Spinal cord (tissue), 10 donors: ENCODE data around the gene NHP2. TPM values are rescaled to one million over a fixed set of nuclear protein-coding genes. Genes with fewer than 3 reads are reported as not detected.

ENCODE experiments used
- DNase-seq, 6 donors: peaks; one replicate each; pipeline versions ENCODE4 v3.0.0 to v3.0.0-alpha.2; 2013 to 2015; ENCODE audit warnings: low spot score in 6 of 6, low read depth in 4 of 6
- H3K27ac ChIP-seq: one replicate; pipeline ENCODE4 v1.5.1; 2013; ENCODE audit warnings: low read depth, low read length, control low read depth
- H3K27me3 ChIP-seq: one replicate; pipeline ENCODE4 v1.6.1; 2013; ENCODE audit warnings: low read length; ENCODE audit not compliant: control insufficient read depth, insufficient read depth
- H3K36me3 ChIP-seq: one replicate; pipeline ENCODE4 v1.6.1; 2013; ENCODE audit warnings: low read length; ENCODE audit not compliant: control insufficient read depth, insufficient read depth
- H3K4me1 ChIP-seq: one replicate; pipeline ENCODE4 v1.6.1; 2013; ENCODE audit warnings: low read length; ENCODE audit not compliant: control insufficient read depth, insufficient read depth
- H3K4me3 ChIP-seq: one replicate; pipeline ENCODE4 v1.5.1; 2013; ENCODE audit warnings: low read depth, low read length, control low read depth
- H3K9me3 ChIP-seq: one replicate; pipeline ENCODE4 v1.6.1; 2013; ENCODE audit warnings: low read length; ENCODE audit not compliant: control insufficient read depth, insufficient read depth
- WGBS: methylation state at CpG from one replicate; pipeline ENCODE4 v1.1.5; 2013; ENCODE audit warnings: missing lambda C conversion rate; ENCODE audit not compliant: insufficient coverage; 5-methylcytosine and 5-hydroxymethylcytosine counted together
- polyA plus RNA-seq, 2 donors: library from polyadenylated mRNA; unstranded; fragments of 120-200 nt; gene quantifications; one replicate each; pipeline ENCODE4 v1.2.1, GENCODE V29; 2013; ENCODE audit not compliant: insufficient read length in 2 of 2
- total RNA-seq, 2 donors: library from RNA; depleted of rRNA in 1 of 2; stranded (reverse); fragments of 120-200 nt in 1 of 2; fragments of >200 nt in 1 of 2; gene quantifications; one replicate each; pipeline versions ENCODE4 v1.2.3 to v1.2.4, GENCODE V29; 2013 to 2014
- donor health status: healthy.

The NHP2 gene
- total and polyA plus RNA-seq, 4 donors = 58.5 to 155 (median 134) TPM

GRCh38 chr5:178196281-178196812 lies 42.7 kb upstream of the NHP2 start:
- no peak overlapping the region for H3K27ac ChIP-seq
- H3K36me3 ChIP-seq = no peaks in the 10 kb centered on the region
- H3K4me1 ChIP-seq = peaks cover 6% of the 10 kb centered on the region
- peak in 1 of 6 donors; percentile 56 for DNase-seq
- H3K27me3 ChIP-seq = no peaks in the 10 kb centered on the region
- WGBS = 44% methylated on average over 5 of the region's 7 CpGs
- no peak overlapping the region for H3K4me3 ChIP-seq
- H3K9me3 ChIP-seq = peaks cover 1% of the 10 kb centered on the region

- no peak overlapping the region for H3K27ac ChIP-seq
- no peak overlapping the region for H3K4me3 ChIP-seq
- no peaks in the 10 kb centered on the region for H3K4me1 ChIP-seq
- H3K36me3 ChIP-seq = no peaks in the 10 kb centered on the region
- no peaks in the 10 kb centered on the region for H3K27me3 ChIP-seq
- peaks cover 1% of the 10 kb centered on the region for H3K9me3 ChIP-seq
- 61% methylated on average over 7 of the region's 7 CpGs for WGBS
- no peak for DNase-seq
Observed at GRCh38 chr5:178194026-178194425, 40.3 kb upstream of the NHP2 start.

DNA sequence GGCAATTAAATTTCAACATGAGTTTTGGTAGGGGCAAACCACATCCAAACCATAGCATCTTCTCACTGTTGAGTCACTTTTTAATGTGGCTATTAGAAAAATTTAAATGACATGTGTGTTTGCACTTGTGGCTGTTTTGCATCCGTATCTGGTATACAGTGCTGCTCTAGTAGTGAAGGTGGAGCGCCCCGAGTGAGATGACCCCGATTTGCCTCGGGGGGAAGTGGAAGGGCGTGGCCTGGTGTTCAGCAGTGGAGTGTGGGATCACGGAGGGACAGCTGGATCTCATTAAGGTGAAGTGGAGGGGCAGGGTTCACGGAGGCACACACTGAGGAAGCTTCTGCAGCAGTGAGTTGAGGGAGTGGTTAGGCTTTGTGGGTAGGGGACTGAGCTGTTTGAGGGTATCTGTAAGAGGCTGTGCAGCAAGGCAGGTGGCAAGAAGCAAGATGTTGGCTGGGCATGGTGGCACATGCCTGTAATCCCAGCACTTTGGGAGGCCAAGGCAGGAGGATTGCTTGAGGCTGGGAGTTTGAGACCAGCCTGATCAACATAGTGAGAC lies 39.6 kb upstream of the NHP2 start:
- DNase-seq = no peak
- WGBS = 84% methylated on average over 8 of the region's 8 CpGs
- no peaks in the 10 kb centered on the region for H3K36me3 ChIP-seq

GRCh38 chr5:178192787-178193186 lies 39.1 kb upstream of the NHP2 start:
- 94% methylated on average over 6 of the region's 7 CpGs for WGBS
- Histone ChIP-seq H3K27me3 (no peaks in the 10 kb centered on the region), H3K9me3 (peaks cover 1% of the 10 kb centered on the region), H3K4me3 (no peak overlapping the region), H3K4me1 (no peaks in the 10 kb centered on the region), H3K27ac (no peak overlapping the region), H3K36me3 (no peaks in the 10 kb centered on the region)
- DNase-seq = no peak

More for the DNA sequence above, 39.6 kb upstream of the NHP2 start:
- Histone ChIP-seq H3K27me3 (no peaks in the 10 kb centered on the region), H3K4me1 (no peaks in the 10 kb centered on the region), H3K27ac (no peak overlapping the region), H3K4me3 (no peak overlapping the region), H3K9me3 (peaks cover 1% of the 10 kb centered on the region)

- no peaks in the 10 kb centered on the region for H3K27me3 ChIP-seq
Observed at GRCh38 chr5:178192244-178192643, 38.6 kb upstream of the NHP2 start.

DNA sequence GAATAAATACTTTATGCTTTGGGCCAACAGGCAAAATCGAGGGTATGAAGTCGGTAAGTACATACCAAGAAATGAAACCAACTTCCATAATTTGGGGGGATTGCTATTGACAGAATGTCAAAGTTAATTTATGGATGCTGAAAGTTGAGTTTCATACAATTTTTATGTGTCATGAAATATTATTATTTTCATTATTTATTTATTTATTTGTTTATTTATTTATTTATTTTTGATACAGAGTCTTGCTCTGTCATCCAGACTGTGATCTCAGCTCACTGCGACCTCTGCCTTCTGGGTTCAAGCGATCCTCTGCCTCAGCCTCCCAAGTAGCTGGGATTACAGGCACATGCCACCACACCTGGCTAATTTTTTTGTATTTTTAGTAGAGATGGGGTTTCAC lies 38.0 kb upstream of the NHP2 start:
- no peaks in the 10 kb centered on the region for H3K27me3 ChIP-seq
- H3K4me3 ChIP-seq = no peak overlapping the region
- WGBS = 75% methylated on average over 2 of the region's 4 CpGs
- H3K36me3 ChIP-seq = no peaks in the 10 kb centered on the region
- no peak overlapping the region for H3K27ac ChIP-seq
- DNase-seq = no peak
- peaks cover 4% of the 10 kb centered on the region for H3K4me1 ChIP-seq
- peaks cover 1% of the 10 kb centered on the region for H3K9me3 ChIP-seq

More at GRCh38 chr5:178192244-178192643, 38.6 kb upstream of the NHP2 start:
- Histone ChIP-seq H3K36me3 (no peaks in the 10 kb centered on the region), H3K27ac (no peak overlapping the region), H3K4me3 (no peak overlapping the region), H3K9me3 (peaks cover 1% of the 10 kb centered on the region), H3K4me1 (peaks cover under 1% of the 10 kb centered on the region)
- DNase-seq = no peak
- 100% methylated on average over 2 of the region's 2 CpGs for WGBS

GRCh38 chr5:178189433-178189832 lies 35.7 kb upstream of the NHP2 start:
- Histone ChIP-seq H3K9me3 (peaks cover 1% of the 10 kb centered on the region), H3K27ac (no peak overlapping the region), H3K4me1 (peaks cover 4% of the 10 kb centered on the region), H3K27me3 (no peaks in the 10 kb centered on the region), H3K36me3 (no peaks in the 10 kb centered on the region), H3K4me3 (no peak overlapping the region)
- no peak for DNase-seq
- 58% methylated on average over 2 of the region's 2 CpGs for WGBS

- no peak for DNase-seq
- H3K36me3 ChIP-seq = no peaks in the 10 kb centered on the region
- 89% methylated on average over 26 of the region's 27 CpGs for WGBS
Observed at GRCh38 chr5:178187014-178187413, 33.3 kb upstream of the NHP2 start, which contains the start of gene GMCL2. Gene GMCL2, minus strand, starts transcription at chr5:178187371. Its CDS starts 72 bp downstream, at chr5:178187299.

GRCh38 chr5:178186427-178186826 lies 32.7 kb upstream of the NHP2 start:
- Histone ChIP-seq H3K27me3 (no peaks in the 10 kb centered on the region), H3K9me3 (no peaks in the 10 kb centered on the region), H3K4me3 (no peak overlapping the region), H3K27ac (no peak overlapping the region), H3K36me3 (no peaks in the 10 kb centered on the region), H3K4me1 (peaks cover 4% of the 10 kb centered on the region)
- 85% methylated on average over 5 of the region's 6 CpGs for WGBS
- DNase-seq = peak in 1 of 6 donors; percentile 52

More at GRCh38 chr5:178187014-178187413, 33.3 kb upstream of the NHP2 start, which contains the start of gene GMCL2:
- no peaks in the 10 kb centered on the region for H3K9me3 ChIP-seq
- peaks cover 4% of the 10 kb centered on the region for H3K4me1 ChIP-seq
- H3K27ac ChIP-seq = no peak within 1 kb of the TSS
- no peaks in the 10 kb centered on the region for H3K27me3 ChIP-seq
- no peak within 1 kb of the TSS for H3K4me3 ChIP-seq
